ENCODE results near the gene KAT6B.
"Not testable (repeated sequence)": the region's sequence is repeated elsewhere in the genome, so short reads cannot be mapped to it uniquely, and the experiment has no call there.

The KAT6B gene

DNA sequence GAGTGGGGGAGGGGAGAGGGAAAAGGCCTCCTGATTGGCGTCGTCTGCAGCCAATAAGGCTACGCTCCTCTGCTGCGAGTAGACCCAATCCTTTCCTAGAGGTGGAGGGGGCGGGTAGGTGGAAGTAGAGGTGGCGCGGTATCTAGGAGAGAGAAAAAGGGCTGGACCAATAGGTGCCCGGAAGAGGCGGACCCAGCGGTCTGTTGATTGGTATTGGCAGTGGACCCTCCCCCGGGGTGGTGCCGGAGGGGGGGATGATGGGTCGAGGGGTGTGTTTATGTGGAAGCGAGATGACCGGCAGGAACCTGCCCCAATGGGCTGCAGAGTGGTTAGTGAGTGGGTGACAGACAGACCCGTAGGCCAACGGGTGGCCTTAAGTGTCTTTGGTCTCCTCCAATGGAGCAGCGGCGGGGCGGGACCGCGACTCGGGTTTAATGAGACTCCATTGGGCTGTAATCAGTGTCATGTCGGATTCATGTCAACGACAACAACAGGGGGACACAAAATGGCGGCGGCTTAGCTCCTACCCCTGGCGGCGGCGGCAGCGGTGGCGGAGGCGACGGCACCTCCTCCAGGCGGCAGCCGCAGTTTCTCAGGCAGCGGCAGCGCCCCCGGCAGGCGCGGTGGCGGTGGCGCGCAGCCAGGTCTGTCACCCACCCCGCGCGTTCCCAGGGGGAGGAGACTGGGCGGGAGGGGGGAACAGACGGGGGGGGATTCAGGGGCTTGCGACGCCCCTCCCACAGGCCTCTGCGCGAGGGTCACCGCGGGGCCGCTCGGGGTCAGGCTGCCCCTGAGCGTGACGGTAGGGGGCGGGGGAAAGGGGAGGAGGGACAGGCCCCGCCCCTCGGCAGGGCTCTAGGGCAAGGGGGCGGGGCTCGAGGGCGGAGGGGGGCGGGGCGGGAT, at the start of gene KAT6B:
TSS of gene KAT6B (plus strand) at position 459 of the 903 bp plus-strand sequence. CDS start 16,258 bp downstream, outside the sequence.
- peak; percentile 100 for DNase-seq (ENCODE audit: low read depth)
- H3K4me3 ChIP-seq (ENCODE audit: low read depth, low read length) = peak within 1 kb of the TSS; percentile 84
- TF ChIP-seq, protein P1, sequence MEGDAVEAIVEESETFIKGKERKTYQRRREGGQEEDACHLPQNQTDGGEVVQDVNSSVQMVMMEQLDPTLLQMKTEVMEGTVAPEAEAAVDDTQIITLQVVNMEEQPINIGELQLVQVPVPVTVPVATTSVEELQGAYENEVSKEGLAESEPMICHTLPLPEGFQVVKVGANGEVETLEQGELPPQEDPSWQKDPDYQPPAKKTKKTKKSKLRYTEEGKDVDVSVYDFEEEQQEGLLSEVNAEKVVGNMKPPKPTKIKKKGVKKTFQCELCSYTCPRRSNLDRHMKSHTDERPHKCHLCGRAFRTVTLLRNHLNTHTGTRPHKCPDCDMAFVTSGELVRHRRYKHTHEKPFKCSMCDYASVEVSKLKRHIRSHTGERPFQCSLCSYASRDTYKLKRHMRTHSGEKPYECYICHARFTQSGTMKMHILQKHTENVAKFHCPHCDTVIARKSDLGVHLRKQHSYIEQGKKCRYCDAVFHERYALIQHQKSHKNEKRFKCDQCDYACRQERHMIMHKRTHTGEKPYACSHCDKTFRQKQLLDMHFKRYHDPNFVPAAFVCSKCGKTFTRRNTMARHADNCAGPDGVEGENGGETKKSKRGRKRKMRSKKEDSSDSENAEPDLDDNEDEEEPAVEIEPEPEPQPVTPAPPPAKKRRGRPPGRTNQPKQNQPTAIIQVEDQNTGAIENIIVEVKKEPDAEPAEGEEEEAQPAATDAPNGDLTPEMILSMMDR (conservative IDR thresholded peaks at IDR 0.05; ENCODE audit: low read depth, low read length) = no peak

DNA sequence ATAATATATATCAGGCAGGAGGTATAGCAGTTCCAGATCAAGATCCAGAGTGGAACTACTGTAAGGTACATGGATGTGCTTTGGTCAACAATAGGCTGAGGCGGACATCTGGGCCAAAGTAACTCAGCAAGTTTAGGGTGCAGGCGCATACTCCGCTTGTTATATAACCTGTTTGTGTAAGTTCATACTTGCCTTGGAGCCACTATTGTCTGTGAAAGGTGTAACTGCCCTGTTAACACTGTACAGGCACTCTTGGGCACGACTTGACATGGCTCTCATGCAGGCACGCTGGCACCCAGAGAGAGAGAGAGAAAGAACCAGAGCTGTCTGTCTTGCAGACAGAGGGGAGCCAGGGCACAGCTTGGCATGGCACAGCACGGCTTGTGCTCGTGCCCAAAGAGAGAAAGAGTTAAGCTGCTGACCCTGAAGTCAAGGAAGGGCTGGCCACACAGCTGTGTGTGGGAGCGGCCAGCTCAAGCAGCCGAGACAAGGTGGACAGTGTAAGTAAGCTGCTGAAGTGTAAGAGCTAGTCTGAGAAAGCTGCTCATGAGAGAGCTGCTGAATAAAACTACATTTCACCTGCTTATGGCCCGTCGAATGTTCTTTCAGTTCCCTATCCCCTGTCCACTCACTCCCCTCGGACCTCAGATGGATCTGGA, 47.8 kb upstream of the KAT6B start:
- DNase-seq (ENCODE audit: low read depth) = no peak
- TF ChIP-seq, protein P1 (conservative IDR thresholded peaks at IDR 0.05; ENCODE audit: low read depth, low read length) = no peak
- H3K4me3 ChIP-seq (ENCODE audit: low read depth, low read length) = no peak overlapping the region

- DNase-seq (ENCODE audit: low read depth); H3K4me3 ChIP-seq (ENCODE audit: low read depth, low read length): not testable (repeated sequence)
Observed at GRCh38 chr10:74781870-74782269, 44.5 kb upstream of the KAT6B start.

DNA sequence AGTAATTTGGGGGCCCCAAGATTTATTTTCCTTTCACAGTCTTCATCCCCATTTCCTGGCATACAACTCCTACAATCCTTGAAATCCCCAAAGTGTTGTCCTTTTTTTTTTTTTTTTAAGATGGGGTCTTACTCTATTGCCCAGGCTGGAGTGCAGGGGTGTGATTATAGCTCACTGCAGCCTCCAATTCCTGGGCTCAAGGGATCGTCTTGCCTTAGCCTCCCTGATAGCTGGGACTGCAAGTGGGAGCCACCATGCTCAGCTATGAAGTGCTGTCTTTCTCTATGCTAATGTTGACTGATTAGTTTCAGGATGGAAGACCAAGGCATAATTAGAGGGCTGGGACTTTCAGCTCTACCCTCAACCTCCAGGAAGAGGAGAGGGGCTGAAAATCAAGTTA, 41.9 kb upstream of the KAT6B start:
- no peak overlapping the region for H3K4me3 ChIP-seq (ENCODE audit: low read depth, low read length)
- TF ChIP-seq, protein P1 (conservative IDR thresholded peaks at IDR 0.05; ENCODE audit: low read depth, low read length) = no peak
- no peak for DNase-seq (ENCODE audit: low read depth)

DNA sequence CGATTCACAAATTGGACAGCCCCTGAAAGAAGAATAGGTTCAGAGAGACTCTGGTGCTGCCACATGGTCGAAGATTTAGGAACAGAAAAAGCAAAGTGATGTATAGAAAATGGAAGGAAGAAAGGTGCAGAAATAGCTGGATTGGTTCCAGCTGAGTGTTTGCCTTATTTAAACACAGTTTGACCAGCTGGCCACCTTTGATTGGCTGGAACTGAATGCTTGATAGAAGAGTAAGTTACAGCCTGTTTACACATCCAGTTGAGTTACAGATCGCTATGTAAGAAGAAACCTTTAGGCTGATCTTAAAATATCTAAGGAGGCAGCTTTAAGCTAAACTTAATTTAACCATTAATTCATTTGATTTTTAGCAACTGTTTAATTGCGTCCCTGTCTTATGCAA, 40.3 kb upstream of the KAT6B start:
- DNase-seq (ENCODE audit: low read depth) = no peak
- no peak overlapping the region for H3K4me3 ChIP-seq (ENCODE audit: low read depth, low read length)
- TF ChIP-seq, protein P1 (conservative IDR thresholded peaks at IDR 0.05; ENCODE audit: low read depth, low read length) = no peak

GRCh38 chr10:74787457-74787856, 38.9 kb upstream of the KAT6B start:
- DNase-seq (ENCODE audit: low read depth) = no peak
- TF ChIP-seq, protein P1 (conservative IDR thresholded peaks at IDR 0.05; ENCODE audit: low read depth, low read length) = no peak
- H3K4me3 ChIP-seq (ENCODE audit: low read depth, low read length) = no peak overlapping the region

GRCh38 chr10:74791979-74792378, 34.4 kb upstream of the KAT6B start:
- not testable (repeated sequence) for H3K4me3 ChIP-seq (ENCODE audit: low read depth, low read length); DNase-seq (ENCODE audit: low read depth)

DNA sequence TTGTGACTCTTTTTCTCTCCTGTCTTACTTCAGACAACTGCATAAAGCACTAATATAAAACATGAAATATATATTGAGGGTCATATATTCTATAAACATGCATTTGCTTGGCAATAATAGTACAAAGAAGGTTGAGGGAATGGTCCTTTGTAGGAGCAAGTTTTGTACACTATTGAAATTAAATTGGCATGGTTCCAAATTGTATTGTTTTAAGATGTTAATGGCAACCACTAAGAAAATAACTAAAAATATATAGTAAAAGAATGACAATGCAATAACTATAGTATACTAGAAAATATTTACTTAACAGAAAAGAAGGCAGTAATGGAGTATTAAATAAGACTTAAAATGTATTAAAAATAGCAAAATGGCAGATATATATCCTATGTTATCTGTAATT, 33.7 kb upstream of the KAT6B start:
- no peak for DNase-seq (ENCODE audit: low read depth)
- H3K4me3 ChIP-seq (ENCODE audit: low read depth, low read length) = no peak overlapping the region
- TF ChIP-seq, protein P1 (conservative IDR thresholded peaks at IDR 0.05; ENCODE audit: low read depth, low read length) = no peak

DNA sequence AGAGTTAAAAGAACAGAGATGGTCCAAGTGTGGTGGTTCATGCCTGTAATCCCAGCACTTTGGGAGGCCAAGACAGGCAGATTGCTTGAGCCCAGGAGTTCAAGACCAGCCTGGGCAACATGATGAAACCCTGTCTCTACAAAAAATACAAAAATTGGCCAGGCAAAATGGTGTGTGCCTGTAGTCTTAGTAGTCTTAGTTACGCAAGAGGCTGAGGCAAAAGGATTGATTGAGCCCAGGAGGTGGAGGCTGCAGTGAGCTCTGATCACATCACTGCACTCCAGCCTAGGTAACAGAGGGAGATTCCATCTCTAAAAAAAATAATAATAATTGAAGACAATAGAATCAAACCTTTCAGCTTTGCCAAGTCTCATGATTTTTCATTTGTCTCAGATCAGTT, 33.2 kb upstream of the KAT6B start:
- DNase-seq (ENCODE audit: low read depth) = not testable (repeated sequence)

More for the DNA sequence above, 33.2 kb upstream of the KAT6B start:
- H3K4me3 ChIP-seq (ENCODE audit: low read depth, low read length) = not testable (repeated sequence)

Measured in choroid plexus epithelial cell (primary cell).